NK-92 (cell line): ENCODE measurements around the gene ARTN.

ENCODE experiments used
- DNase-seq: peaks from one replicate; lab custom pipeline; 2025; ENCODE audit not compliant: unreplicated experiment; lab: John Stamatoyannopoulos, UW

The ARTN gene, protein sequence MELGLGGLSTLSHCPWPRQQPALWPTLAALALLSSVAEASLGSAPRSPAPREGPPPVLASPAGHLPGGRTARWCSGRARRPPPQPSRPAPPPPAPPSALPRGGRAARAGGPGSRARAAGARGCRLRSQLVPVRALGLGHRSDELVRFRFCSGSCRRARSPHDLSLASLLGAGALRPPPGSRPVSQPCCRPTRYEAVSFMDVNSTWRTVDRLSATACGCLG

DNA sequence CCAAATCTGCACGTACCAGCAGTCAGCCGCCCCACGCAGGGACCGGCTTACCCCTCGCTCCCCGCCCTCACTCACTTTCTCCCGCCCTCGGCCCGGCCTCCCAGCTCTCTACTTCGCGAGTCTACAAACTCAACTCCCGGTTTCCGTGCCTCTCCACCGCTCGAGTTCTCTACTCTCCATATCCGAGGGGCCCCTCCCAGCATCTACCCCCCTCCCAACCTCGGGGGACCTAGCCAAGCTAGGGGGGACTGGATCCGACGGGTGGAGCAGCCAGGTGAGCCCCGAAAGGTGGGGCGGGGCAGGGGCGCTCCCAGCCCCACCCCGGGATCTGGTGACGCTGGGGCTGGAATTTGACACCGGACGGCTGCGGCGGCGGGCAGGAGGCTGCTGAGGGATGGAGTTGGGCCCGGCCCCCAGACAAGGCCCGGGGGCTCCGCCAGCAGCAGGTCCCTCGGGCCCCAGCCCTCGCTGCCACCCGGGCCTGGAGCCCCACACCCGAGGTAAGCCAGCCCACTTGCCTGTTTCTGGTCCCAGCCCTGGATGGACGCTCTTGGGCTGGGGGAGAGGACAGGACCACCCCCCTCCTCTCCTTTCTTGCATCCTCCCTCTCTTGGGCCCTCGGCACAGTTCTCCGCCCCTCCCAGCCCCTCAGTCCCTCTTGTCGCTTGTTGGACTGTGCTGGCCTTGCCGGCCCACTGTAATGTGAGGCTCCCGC, at the start of gene ARTN:
TSS of gene ARTN (plus strand) at position 416 of the 715 bp plus-strand sequence. CDS start 1,856 bp downstream, outside the sequence.
- DNase-seq = no peak

DNA sequence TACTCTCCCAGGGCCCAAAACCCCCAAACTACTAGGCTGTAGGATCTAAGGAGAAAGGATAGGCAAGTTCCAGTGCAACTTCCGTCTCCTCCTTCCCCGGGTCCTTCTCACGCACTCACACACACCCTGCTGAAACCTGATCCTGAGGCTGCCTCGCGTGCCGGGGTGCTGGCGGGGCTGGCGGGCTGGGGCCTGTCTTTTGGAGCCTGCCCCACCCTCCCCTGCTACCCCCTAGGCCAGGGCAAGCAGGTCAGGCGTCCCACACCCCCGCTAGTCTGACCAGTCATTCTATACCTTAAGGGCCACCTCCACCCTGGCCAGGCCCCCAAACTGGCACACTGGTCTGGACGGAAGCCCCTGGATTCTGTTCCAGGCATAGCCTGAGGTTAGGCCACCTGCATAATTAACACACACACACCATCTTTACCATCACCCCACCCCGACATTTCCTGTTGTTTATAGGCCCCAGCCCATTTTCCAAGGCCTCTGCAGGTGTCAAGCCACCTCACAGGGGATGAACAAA, 48.3 kb upstream of the ARTN start:
- no peak for DNase-seq

DNA sequence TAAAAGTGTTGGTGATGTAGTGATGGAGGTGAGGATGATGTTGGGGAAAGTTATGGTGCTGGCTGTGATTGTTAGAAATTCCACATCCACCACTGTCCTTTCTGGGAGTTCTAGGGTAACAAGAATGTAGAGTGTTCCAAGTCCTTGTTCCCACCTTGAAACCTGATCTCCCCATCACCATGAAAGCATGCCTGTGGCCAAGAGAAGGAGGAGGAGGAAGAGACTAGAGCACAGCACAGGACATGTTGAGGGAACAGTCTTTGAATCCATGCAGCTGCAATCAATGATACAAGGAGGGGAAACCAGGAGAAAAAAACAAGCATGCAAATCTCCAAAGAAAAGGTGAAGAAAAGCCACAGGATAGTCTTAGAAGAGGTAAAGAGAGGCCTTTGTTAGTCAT, 45.9 kb upstream of the ARTN start:
- DNase-seq = no peak

DNA sequence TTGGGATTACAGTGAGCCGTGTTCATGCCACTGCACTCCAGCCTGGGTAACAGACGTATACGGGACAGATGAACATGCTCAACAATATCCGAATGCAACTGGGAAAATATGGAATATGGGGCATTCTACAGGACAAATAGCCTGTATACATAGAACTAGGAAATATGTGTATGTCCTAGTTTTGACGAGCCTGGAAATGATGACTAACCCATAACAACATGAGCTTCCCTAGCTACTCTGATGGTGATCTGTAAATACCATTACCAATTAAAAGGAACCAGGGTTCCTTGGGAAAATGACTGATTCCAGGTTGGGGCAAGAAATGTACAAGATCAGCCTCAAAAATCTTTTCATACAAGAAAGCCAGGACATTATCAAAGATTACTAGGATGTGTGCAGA, 42.8 kb upstream of the ARTN start:
- no peak for DNase-seq

DNA sequence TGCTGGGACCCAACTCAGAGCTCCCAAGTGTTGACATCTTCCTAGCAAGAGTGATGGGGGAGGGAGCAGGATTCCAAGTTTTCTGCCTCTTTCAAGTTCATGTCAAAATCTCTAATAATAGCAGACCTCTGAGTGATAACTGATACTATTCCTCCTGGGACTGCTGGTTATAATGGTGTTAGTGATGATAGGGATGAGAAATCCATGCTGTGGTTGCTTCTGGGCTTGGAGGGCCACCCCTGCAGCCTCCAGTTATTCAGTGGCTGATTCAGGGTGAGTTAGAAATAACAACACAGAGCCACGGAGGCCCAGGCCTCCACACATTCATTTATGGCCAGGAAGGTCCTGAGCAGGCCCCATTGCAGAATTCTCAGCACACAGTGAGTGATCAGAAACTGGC, 40.6 kb upstream of the ARTN start:
- no peak for DNase-seq

DNA sequence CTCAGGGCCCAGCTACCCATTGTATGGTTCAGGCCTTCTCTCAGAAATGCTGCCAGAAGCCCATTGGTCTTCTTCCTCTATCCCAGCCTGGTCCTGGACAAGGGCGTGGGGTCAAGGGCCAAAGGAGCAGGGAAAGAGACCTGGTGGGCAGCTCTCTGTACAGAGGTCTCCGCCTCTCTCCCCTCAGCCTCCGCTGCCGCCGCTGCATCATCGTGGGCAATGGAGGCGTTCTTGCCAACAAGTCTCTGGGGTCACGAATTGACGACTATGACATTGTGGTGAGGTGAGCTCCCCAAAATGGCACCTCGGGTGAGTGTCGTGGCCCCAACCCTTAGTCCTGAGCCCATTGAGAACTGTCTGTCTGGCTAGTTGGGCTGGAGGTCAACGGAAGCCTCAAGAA, 34.6 kb upstream of the ARTN start:
- DNase-seq = no peak

DNA sequence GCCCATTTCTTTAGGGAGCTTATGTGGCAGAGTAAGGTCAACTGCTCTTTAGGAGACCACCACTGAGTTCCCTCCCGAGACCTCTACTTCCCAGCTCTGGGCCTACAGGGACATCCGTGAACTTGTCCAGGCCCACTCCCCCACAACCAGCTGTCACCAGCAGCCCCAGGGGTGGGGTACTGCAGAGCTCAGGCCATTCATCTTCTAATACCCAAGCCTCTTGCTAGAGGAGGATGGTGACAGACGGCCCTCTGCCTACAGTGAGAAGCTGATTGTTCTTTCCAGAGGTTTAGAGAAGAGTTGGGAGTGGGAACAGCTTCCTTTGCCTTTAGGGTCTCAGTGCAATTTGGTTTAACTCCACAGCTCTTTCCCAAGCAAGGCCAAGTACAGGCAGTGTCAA, 33.2 kb upstream of the ARTN start:
- DNase-seq = no peak

DNA sequence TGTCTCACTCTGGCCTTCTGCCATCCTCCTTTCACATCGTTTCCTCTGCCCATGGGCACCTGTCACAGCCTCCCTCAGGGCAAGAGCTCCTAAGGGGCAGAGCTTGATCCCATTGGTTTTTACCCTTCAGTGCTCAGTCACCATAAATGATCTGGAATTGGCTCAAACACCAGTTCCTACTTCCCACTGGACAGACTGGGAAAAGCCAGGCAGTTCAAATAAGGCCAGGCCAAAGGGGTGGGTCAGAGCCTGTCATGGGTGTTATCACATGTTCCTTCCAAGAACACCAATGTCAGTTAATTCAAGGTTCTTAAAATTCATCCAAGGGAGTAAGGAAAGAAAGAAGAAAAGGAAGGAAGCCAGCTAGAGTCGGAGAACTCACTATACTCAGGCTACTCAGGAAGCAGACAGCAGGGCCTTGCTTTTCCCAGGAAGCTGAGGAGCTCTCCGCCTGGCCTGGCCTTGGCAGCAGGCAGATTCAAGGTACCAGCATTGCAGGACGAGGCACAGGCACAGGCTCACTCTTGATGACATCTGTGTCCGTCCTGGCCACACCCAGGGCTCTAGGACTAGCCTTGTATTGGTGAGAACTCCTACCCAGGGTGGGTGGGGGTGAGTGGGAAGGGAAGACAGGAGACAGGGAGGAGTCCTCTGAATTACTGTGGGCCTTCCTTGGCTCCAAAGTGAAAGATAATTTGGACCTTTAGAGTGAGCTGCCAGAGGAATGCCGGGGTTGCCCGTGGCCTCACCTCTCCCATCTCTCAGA, 32.2 kb upstream of the ARTN start:
- DNase-seq = no peak

DNA sequence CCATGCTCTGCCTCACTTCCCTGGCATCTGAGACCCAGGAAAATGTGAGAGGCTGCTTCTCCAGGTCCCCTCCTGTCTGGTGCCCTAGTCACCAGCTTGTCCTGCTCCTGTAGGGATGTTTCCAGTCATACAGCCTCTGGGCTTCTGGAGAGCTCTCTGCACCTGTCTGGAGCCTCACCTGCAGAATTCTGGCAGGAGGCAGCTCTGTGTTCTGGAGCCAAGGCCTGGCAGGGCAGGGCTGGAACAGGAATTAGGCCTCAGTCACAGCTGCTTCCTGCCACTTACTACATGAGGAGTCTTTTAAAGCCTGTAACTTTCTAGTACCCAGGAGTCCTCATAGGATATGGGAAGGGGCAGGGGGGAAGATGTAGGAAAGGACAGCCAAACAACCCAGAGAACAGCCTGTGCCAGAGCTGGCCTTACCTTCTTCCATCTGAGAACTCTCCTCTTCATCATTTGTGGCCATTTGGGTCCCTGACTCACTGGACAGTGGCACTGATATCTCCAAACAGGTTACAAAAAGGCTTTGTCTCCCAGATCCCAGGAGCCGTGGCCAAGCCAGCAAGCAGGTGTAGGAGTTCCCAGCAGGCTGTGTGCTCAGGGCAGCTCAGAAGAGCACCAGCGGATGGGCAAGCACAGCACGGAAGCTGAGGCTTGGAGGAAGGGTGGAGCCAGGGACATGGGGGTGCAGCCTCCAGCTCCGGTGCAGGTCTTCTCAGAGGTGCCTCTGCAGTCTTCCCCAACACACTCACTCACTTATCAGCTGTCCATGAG, 31.4 kb upstream of the ARTN start:
- no peak for DNase-seq

DNA sequence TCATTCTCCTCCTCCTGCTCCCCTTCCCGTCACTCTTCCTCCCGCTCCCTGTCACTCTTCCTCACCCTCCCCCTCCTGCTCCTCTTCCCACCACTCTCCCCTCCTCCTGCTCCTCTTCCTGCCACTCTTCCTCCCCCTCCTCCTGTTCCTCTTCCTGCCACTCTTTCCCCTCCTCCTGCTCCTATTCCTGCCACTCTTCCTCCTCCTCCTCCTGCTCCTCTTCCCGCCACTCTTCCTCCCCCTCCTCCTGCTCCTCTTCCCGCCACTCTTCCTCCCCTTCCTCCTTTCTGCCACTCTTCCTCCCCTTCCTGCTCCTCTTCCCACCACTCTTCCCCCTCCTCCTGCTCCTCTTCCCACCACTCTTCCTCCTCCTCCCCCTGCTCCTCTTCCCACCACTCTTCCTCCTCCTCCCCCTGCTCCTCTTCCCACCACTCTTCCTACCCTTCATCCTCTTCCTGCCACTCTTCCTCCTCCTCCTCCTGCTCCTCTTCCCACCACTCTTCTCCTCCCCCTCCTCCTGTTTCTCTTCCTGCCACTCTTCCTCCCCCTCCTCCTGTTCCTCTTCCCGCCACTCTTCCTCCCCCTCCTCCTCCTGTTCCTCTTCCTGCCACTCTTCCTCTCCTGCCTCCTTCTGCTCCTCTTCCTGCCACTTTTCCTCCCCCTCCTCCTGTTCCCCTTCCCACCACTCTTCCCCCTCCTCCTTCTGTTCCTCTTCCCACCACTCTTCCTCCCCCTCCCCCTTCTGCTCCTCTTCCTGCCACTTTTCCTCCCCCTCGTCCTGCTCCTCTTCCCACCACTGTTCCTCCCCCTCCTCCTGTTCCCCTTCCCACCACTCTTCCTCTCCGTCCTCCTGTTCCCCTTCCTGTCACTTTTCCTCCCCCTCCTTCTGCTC, 28.7 kb upstream of the ARTN start:
- DNase-seq = no peak

DNA sequence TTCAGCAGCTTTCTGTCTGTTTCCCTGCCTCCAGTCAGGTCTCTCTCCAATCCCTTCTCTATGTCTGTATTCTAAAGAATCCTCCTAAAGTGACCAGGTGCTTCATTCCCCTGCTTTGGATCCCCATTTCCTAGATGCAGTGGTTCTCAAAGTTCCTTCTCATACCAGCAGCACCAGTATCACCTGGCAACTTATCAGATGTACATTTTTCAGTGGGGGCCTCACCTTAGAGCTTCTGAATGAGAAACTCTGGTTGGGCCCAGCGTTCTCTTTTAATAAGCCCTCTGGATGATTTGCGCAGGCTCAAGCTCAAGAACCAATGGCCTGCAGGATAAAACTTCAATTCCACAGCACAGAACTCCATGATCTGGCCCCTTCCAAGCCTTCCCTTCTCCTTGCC, 25.4 kb upstream of the ARTN start:
- DNase-seq = no peak

DNA sequence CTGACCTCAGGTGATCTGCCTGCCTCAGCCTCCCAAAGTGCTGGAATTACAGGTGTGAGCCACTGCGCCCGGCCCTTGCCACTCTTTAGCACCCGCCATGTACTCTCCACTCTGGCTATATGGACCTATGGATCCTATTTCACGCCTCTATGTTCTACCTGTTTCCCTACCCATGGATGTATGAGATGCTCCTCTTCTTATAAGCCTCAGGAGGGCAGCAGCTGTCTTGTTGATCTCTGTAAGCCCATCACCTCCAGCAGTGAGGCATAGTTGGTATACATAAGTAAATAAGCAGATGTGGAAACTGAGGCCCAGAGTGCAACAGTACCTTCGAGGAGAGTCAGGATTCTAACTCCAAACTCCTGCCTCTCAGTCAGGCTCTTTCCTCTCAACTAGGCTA, 24.7 kb upstream of the ARTN start:
- DNase-seq = no peak

DNA sequence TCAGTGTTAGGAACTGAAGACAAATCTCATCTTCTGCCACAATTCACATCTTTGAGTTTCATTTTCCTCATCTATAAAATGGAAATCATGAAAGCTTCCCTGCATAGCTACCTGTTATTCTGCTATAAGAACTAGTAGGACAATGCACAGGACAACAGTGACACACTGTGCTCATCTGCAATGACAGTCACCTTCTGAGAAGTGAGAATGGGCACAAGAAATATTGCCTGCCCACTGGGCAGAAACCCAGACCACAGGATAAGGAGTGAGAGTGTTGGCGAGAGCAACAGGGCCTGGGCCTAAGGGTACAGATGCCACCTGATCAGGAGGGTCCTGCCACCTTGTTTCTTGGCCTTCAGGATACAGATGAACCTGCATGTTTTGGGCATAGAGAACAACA, 23.3 kb upstream of the ARTN start:
- no peak for DNase-seq

DNA sequence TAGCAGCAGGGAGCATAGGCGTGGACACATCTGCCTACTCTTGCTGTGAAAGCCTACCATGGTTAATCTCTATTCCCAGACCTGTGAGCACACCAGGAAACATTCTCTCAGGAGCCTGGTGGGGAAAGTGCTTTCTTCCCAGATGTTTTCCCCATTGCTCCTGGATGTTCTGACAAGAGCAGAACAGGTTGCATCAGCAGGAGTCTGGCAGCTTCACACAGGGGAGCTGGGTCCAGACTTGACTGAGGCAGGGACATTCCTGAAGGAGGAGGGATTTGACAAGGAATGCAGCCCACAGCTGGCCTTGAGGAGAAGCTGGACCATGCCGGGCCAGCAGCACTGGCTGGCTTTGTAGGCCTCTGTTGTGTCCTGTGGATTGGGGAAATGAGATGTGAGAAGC, 21.0 kb upstream of the ARTN start:
- DNase-seq = no peak

DNA sequence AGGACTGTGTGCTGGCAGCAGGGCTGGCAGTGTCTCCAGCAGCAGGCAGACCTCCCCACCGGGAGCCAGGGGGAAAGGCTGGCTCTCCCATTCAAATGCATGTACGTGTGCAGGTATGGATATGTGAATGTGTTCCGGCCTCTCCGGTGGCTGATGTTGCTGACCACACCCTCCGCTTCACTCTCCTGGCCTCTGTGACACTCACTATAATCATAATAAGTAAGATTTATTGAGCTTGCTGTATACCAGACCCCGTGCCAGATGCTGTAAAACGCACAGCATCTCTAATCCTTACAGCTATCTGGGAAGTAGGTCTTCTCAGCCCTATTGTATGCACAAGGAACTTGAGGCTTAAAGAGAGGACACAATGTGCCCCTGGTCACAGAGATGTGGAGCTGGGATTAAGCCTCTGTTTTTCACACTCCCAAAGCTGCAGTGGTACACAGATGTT, 20.5 kb upstream of the ARTN start:
- no peak for DNase-seq

DNA sequence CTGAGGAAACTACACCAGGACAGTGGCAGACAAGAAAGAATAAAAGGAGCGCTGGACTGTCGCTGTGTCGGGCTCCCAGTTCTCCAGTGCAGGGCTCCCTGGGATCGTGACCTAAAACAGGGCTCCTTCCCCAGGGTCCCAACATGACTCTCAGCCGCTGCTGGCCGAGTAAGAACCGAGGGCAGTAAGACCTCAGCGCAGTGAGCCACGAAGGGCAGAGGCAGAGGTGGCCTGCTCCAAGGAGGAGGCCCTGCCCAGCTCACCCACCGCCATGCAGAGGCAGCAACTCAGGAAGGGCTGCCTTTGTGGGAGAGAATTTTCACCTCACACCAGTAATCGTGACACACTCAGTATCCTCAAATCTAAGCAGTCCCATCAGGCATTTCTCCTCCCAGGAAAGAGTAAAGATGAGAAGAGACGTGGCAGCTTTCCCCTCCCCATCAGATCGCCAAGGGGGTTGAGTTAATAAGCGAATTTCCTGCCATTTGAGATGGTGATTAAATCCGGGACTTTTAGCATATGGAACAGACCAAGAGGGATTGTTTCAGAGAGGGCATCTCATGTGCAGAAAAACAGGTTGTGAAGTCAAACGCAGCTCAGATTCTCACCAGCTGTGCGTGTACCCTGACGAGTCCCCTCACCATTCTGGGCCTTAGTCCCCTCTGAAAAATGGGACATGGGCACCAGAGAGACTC, 19.8 kb upstream of the ARTN start:
- no peak for DNase-seq

DNA sequence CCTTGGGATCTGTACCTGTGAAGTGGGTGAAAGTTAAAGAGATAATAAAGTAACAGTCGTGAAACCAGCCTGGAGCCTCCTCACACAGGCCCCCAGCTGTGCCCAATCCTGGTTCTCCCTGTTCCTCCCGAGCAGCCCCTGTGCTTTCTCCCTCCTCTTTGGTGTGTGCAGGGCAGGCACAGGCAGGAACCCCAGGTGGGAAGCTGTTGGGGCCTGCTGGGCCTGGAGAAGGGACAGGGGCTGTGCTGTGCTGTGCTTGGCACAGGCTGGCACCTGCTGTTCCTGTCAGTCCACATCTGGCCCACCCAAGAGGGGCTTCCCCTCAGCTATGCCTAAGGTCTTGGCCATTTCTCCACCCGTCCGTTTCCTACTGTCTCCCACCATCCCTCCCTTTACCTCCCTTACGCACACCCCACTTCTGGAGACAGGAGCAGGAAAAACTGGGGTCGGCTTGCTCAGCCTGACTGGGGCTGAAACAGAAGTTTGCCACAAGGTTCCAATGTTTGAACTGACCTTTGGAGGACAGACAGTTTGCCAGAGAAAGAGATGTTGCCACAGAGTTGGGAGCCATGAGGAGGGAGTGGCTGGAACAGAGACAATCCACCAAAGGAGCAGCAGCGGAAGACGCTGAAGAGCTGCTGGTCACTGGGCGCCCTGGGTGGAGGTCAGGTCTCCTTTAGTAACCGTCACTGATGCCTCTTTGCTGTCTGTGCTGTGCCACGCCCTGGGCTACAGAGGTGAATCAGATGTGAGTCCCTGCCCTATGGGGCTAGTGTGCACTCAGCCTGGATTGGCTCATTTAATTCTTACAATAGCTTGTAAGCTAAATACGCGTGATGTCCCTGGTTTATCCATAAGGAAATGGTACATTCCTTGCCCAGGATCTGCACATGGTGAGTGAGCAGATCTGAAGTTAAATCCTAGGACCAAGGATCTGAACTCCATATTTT, 18.8 kb upstream of the ARTN start:
- no peak for DNase-seq

DNA sequence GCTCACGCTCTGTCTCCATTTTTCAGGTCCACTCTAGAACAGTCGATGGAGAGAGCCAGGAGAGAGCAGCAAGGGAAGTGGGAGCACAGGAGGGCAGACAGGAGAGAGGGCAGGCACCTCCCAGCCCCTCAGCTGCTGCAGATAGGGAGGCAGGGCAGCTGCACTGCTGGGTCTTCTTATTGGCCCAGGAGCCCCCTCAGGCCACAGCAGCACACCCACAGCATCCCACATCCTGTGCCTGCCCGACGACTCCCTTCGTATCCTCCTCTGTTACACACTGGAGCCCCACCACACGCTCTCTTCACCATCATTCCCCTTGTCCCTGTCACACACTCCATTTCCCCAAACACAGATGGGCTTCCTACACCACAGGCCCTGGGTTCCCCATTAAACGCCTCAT, 13.7 kb upstream of the ARTN start:
- DNase-seq = no peak
